NCI-H510A (cell line): ENCODE measurements around the gene NTRK1.
"Not testable (repeated sequence)": the region's sequence is repeated elsewhere in the genome, so short reads cannot be mapped to it uniquely, and the experiment has no call there.

Source experiments
- DNase-seq: peaks from one replicate; lab custom pipeline; 2025; lab: John Stamatoyannopoulos, UW

Gene NTRK1

GRCh38 chr1:156913809-156914387, 53.2 kb downstream of the NTRK1 start:
- DNase-seq = no peak

- DNase-seq = peak; percentile 31
These were observed 53.8 kb downstream of the NTRK1 start for GRCh38 chr1:156914440-156914856.

GRCh38 chr1:156920233-156921052, 59.8 kb downstream of the NTRK1 start, which contains the start of gene LRRC71:
Gene LRRC71, plus strand, starts transcription at chr1:156920632. Its CDS starts 172 bp downstream, at chr1:156920804.
- DNase-seq = peak; percentile 26

- no peak for DNase-seq
These were observed 60.4 kb downstream of the NTRK1 start for GRCh38 chr1:156921053-156921529.

- no peak for DNase-seq
These were observed 62.5 kb downstream of the NTRK1 start for GRCh38 chr1:156922986-156923669.

GRCh38 chr1:156923670-156924477, 63.2 kb downstream of the NTRK1 start:
- no peak for DNase-seq

- no peak for DNase-seq
These were observed 64.0 kb downstream of the NTRK1 start for GRCh38 chr1:156924478-156925153.

- DNase-seq = no peak
These were observed 64.7 kb downstream of the NTRK1 start for GRCh38 chr1:156925154-156926010.

GRCh38 chr1:156926175-156926574, 65.5 kb downstream of the NTRK1 start:
- DNase-seq = no peak

- not testable (repeated sequence) for DNase-seq
These were observed 66.0 kb downstream of the NTRK1 start for GRCh38 chr1:156926695-156927094.

- peak; percentile 76 for DNase-seq
These were observed 66.8 kb downstream of the NTRK1 start for GRCh38 chr1:156927215-156928042.

GRCh38 chr1:156928043-156928602, 67.5 kb downstream of the NTRK1 start:
- DNase-seq = no peak

GRCh38 chr1:156929596-156930238, 69.1 kb downstream of the NTRK1 start:
- DNase-seq = no peak

GRCh38 chr1:156930483-156930882, 69.8 kb downstream of the NTRK1 start:
- no peak for DNase-seq
